Measurements from ENCODE around the gene PRKCB.

DNA sequence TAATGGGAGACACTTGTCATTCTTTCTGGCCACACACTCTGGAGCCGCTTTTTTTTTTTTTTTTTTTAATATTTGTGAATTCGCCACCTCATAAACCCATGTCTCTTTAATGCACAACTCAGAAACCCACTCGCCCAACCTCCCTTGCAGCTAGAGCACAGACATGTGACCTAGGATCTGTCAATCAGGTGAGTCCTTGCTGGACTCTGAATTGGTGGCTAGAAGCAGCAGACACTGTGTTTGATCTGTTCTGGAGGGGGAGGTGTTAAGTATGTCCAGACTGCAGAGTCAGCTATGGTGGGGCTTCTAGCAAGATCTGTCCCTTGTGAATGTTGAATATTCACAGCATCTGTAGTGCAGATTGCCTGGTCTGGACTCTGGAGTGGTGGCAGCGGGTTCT, 112.1 kb downstream of the PRKCB start:
- TF ChIP-seq, protein P1, sequence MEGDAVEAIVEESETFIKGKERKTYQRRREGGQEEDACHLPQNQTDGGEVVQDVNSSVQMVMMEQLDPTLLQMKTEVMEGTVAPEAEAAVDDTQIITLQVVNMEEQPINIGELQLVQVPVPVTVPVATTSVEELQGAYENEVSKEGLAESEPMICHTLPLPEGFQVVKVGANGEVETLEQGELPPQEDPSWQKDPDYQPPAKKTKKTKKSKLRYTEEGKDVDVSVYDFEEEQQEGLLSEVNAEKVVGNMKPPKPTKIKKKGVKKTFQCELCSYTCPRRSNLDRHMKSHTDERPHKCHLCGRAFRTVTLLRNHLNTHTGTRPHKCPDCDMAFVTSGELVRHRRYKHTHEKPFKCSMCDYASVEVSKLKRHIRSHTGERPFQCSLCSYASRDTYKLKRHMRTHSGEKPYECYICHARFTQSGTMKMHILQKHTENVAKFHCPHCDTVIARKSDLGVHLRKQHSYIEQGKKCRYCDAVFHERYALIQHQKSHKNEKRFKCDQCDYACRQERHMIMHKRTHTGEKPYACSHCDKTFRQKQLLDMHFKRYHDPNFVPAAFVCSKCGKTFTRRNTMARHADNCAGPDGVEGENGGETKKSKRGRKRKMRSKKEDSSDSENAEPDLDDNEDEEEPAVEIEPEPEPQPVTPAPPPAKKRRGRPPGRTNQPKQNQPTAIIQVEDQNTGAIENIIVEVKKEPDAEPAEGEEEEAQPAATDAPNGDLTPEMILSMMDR (IDR thresholded peaks at IDR 0.05; ENCODE audit: low read depth, low read length, poor library complexity, severe bottlenecking): no peak
- no peak for TF ChIP-seq EZH2phosphoT487 (IDR thresholded peaks at IDR 0.05; ENCODE audit: borderline replicate concordance, low read length)
